GM21717 (cell line): ENCODE measurements around the gene DDN.

Experiments used
- ATAC-seq: cut with Tn5 transposase; IDR thresholded peaks from one replicate; pipeline ENCODE4 v1.9.1; 2021; ENCODE audit warnings: mild to moderate bottlenecking, moderate library complexity; ENCODE audit not compliant: unreplicated experiment

Gene DDN

GRCh38 chr12:49014547-49014946 is 15.4 kb upstream of the DDN start:
- no peak for ATAC-seq

- ATAC-seq = no peak
Observed at GRCh38 chr12:49013428-49013827, 14.3 kb upstream of the DDN start.

GRCh38 chr12:49012739-49013138 is 13.6 kb upstream of the DDN start:
- ATAC-seq = no peak

- ATAC-seq = no peak
Observed at GRCh38 chr12:49010092-49010668, 11.0 kb upstream of the DDN start.

GRCh38 chr12:49008943-49009342 is 9.8 kb upstream of the DDN start:
- ATAC-seq = no peak

GRCh38 chr12:49000346-49000745 is 1.2 kb upstream of the DDN start:
- no peak for ATAC-seq

- no peak for ATAC-seq
Observed at GRCh38 chr12:48998497-48999353, 450 bp downstream of the DDN start.

GRCh38 chr12:48997719-48998496 is 1.3 kb downstream of the DDN start:
- ATAC-seq = no peak

- ATAC-seq = no peak
Observed at GRCh38 chr12:48996794-48997718, 2.1 kb downstream of the DDN start.

GRCh38 chr12:48995086-48995879 is 3.9 kb downstream of the DDN start:
- ATAC-seq = peak; percentile 35

GRCh38 chr12:48994224-48995085 is 4.7 kb downstream of the DDN start:
- no peak for ATAC-seq

GRCh38 chr12:48993787-48994186 is 5.4 kb downstream of the DDN start:
- no peak for ATAC-seq

GRCh38 chr12:48991247-48992050 is 7.7 kb downstream of the DDN start:
- no peak for ATAC-seq

- ATAC-seq = no peak
Observed at GRCh38 chr12:48990552-48990951, 8.6 kb downstream of the DDN start.

GRCh38 chr12:48988030-48988649 is 11.0 kb downstream of the DDN start:
- ATAC-seq = no peak

- ATAC-seq = no peak
Observed at GRCh38 chr12:48986720-48987291, 12.4 kb downstream of the DDN start.

GRCh38 chr12:48985901-48986300 is 13.3 kb downstream of the DDN start:
- ATAC-seq = no peak
